A549 (cell line): ENCODE data around the gene ZDHHC18. TPM values are rescaled to one million over a fixed set of nuclear protein-coding genes. Genes with fewer than 3 reads are reported as not detected.

Source experiments
- ATAC-seq, 2 experiments: fragments of 200-7000 bp in 1 of 2; fragments of >200 bp in 1 of 2; cut with Nextera tagmentation in 1 of 2; cut with Tn5 transposase in 1 of 2; 3 replicates each; pipeline versions ENCODE4 v1.8.0 to v1.9.1; 2018 to 2020; ENCODE audit warnings: mild to moderate bottlenecking in 1 of 2, moderate library complexity in 1 of 2
- CTCF ChIA-PET: fragments of 300-600 bp; sonication (Branson Sonifier 250); formaldehyde crosslinking; extraction: SDS; loops from one replicate; lab custom pipeline; 2021; ENCODE audit warnings: antibody characterized with exemption, inconsistent platforms; lab: Yijun Ruan, JAX
- POLR2A ChIA-PET: fragments of 350-600 bp; formaldehyde crosslinking; extraction: SDS; loops from one replicate; lab custom pipeline; 2021; ENCODE audit warnings: antibody characterized with exemption, inconsistent platforms; lab: Yijun Ruan, JAX
- DNase-seq, 2 experiments: peaks; one replicate each; pipeline versions ENCODE4 v3.0.0 to v3.0.0-alpha.2; 2011 to 2016; ENCODE audit warnings: low read depth in 1 of 2, low spot score in 1 of 2
- FAIRE-seq: peaks from 2 replicates; lab custom pipeline; 2011; peaks lifted over from hg19 to GRCh38; lab: Jason Lieb, UNC
- H3K27ac ChIP-seq, 2 experiments: fragments of >200 bp; sonication (Bioruptor Twin); formaldehyde crosslinking; 3 replicates each; pipeline ENCODE4 v1.5.1; 2016 to 2017
- H3K4me1 ChIP-seq: fragments of >200 bp; sonication (Bioruptor Twin); formaldehyde crosslinking; 3 replicates; pipeline ENCODE4 v1.6.1; 2016
- H3K4me2 ChIP-seq: fragments of >200 bp; sonication (Bioruptor Twin); formaldehyde crosslinking; 3 replicates; pipeline ENCODE4 v1.6.1; 2016
- H3K4me3 ChIP-seq: fragments of >200 bp; sonication (Bioruptor Twin); formaldehyde crosslinking; 3 replicates; pipeline ENCODE4 v1.5.1; 2016
- H3K9me3 ChIP-seq: fragments of >200 bp; sonication (Bioruptor Twin); formaldehyde crosslinking; 3 replicates; pipeline ENCODE4 v1.6.1; 2016
- BCL3 ChIP-seq: fragments of >200 bp; sonication (Bioruptor Twin); formaldehyde crosslinking; IDR thresholded peaks from 3 replicates; pipeline ENCODE4 v1.6.1; 2016
- BHLHE40 ChIP-seq: IDR thresholded peaks from 2 replicates; pipeline ENCODE4 v1.6.1; 2012; ENCODE audit warnings: low read depth, low read length, inconsistent platforms
- CBX2 ChIP-seq: fragments of 200-600 bp; sonication (generic); IDR thresholded peaks from 2 replicates; pipeline ENCODE4 v1.6.1; 2016; ENCODE audit warnings: low read depth, mild to moderate bottlenecking, borderline replicate concordance
- CHD2 ChIP-seq: fragments of 150-350 bp; IDR thresholded peaks from 2 replicates; pipeline ENCODE4 v1.6.1; 2014; ENCODE audit warnings: low read length; ENCODE audit not compliant: partially characterized antibody
- CHD4 ChIP-seq: fragments of 200-600 bp; sonication (generic); IDR thresholded peaks from 2 replicates; pipeline ENCODE4 v1.6.1; 2016; ENCODE audit warnings: antibody characterized with exemption, mild to moderate bottlenecking, borderline replicate concordance
- E2F6 ChIP-seq: IDR thresholded peaks from 2 replicates; pipeline ENCODE4 v1.6.1; 2012; ENCODE audit warnings: low read depth, borderline replicate concordance
- EHMT2 ChIP-seq: fragments of 200-600 bp; sonication (generic); IDR thresholded peaks from 2 replicates; pipeline ENCODE4 v1.6.1; 2016; ENCODE audit warnings: antibody characterized with exemption, low read depth, mild to moderate bottlenecking, moderate library complexity
- EP300 ChIP-seq, 2 experiments: fragments of >200 bp; sonication (Bioruptor Twin); formaldehyde crosslinking; IDR thresholded peaks; 2 replicates in 1 of 2; 3 replicates in 1 of 2; pipeline ENCODE4 v1.6.1; 2016 to 2017
- ESRRA ChIP-seq: fragments of 150-350 bp; IDR thresholded peaks from 2 replicates; pipeline ENCODE4 v1.6.1; 2014; ENCODE audit warnings: mild to moderate bottlenecking, low read length, borderline replicate concordance
- FOSB ChIP-seq: fragments of 250-450 bp; sonication (Bioruptor Pico); IDR thresholded peaks from 2 replicates; pipeline ENCODE4 v1.5.0; 2020; ENCODE audit warnings: mild to moderate bottlenecking, moderate library complexity
- FOSL2 ChIP-seq, 2 experiments: fragments of 450-650 bp in 1 of 2; fragments of >200 bp in 1 of 2; sonication (Bioruptor Twin) in 1 of 2; formaldehyde crosslinking; IDR thresholded peaks; 2 replicates each; pipeline versions ENCODE4 v1.5.0 to v1.6.1; 2016 to 2020; ENCODE audit warnings: mild to moderate bottlenecking in 1 of 2, moderate library complexity in 1 of 2
- GATA3 ChIP-seq: IDR thresholded peaks from 2 replicates; pipeline ENCODE4 v1.6.1; 2012; ENCODE audit warnings: borderline replicate concordance
- HDAC2 ChIP-seq: fragments of 200-600 bp; sonication (generic); IDR thresholded peaks from 2 replicates; pipeline ENCODE4 v1.6.1; 2016
- HES2 ChIP-seq: fragments of >200 bp; sonication (Bioruptor Twin); formaldehyde crosslinking; IDR thresholded peaks from 2 replicates; pipeline ENCODE4 v1.6.1; 2016
- HEYL ChIP-seq: fragments of 250-450 bp; sonication (Bioruptor Pico); IDR thresholded peaks from 2 replicates; pipeline ENCODE4 v1.8.0; 2021; ENCODE audit warnings: mild to moderate bottlenecking, moderate library complexity
- JUNB ChIP-seq: fragments of >200 bp; sonication (Bioruptor Twin); formaldehyde crosslinking; IDR thresholded peaks from 2 replicates; pipeline ENCODE4 v1.6.1; 2016
- KDM1A ChIP-seq: fragments of 200-600 bp; sonication (generic); IDR thresholded peaks from 2 replicates; pipeline ENCODE4 v1.6.1; 2016; ENCODE audit warnings: low read depth, mild to moderate bottlenecking
- MAFK ChIP-seq: fragments of 450-650 bp; IDR thresholded peaks from 2 replicates; pipeline ENCODE4 v1.6.1; 2014; ENCODE audit not compliant: partially characterized antibody
- MYC ChIP-seq: IDR thresholded peaks from 2 replicates; pipeline ENCODE4 v1.6.1; 2012; ENCODE audit warnings: mild to moderate bottlenecking, inconsistent platforms, low read length, improper control_type of control experiment, borderline replicate concordance
- NFE2L2 ChIP-seq: fragments of 150-350 bp; conservative IDR thresholded peaks from 2 replicates; pipeline ENCODE4 v1.6.1; 2014; ENCODE audit warnings: low read length
- NPAS2 ChIP-seq: fragments of 250-450 bp; sonication (Bioruptor Pico); IDR thresholded peaks from 2 replicates; pipeline ENCODE4 v1.8.0; 2022; ENCODE audit warnings: mild to moderate bottlenecking, moderate library complexity, borderline replicate concordance
- PHF8 ChIP-seq: fragments of 200-600 bp; sonication (generic); IDR thresholded peaks from 2 replicates; pipeline ENCODE4 v1.6.1; 2016; ENCODE audit warnings: low read depth, mild to moderate bottlenecking, antibody characterized with exemption, moderate library complexity, borderline replicate concordance
- POLR2AphosphoS2 ChIP-seq: conservative IDR thresholded peaks from 2 replicates; pipeline ENCODE4 v1.6.1; 2012; ENCODE audit warnings: low read length, improper control_type of control experiment, inconsistent platforms
- RAD21 ChIP-seq, 2 experiments: fragments of >200 bp in 1 of 2; sonication (Bioruptor Twin) in 1 of 2; formaldehyde crosslinking in 1 of 2; IDR thresholded peaks in 1 of 2; conservative IDR thresholded peaks in 1 of 2; 2 replicates in 1 of 2; 3 replicates in 1 of 2; pipeline ENCODE4 v1.6.1; 2012 to 2018; ENCODE audit warnings: inconsistent platforms in 1 of 2
- RARB ChIP-seq: fragments of 250-450 bp; sonication (Bioruptor Pico); IDR thresholded peaks from 2 replicates; pipeline ENCODE4 v1.8.0; 2021; ENCODE audit warnings: mild to moderate bottlenecking, moderate library complexity
- RCOR1 ChIP-seq: fragments of 150-350 bp; IDR thresholded peaks from 2 replicates; pipeline ENCODE4 v1.6.1; 2014; ENCODE audit warnings: antibody characterized with exemption, low read length, low read depth
- RFX5 ChIP-seq: fragments of 450-650 bp; IDR thresholded peaks from 2 replicates; pipeline ENCODE4 v1.7.1; 2014; ENCODE audit warnings: antibody characterized with exemption, mild to moderate bottlenecking, moderate library complexity
- SMC3 ChIP-seq: fragments of >200 bp; sonication (Bioruptor Twin); formaldehyde crosslinking; IDR thresholded peaks from 3 replicates; pipeline ENCODE4 v1.6.1; 2018; ENCODE audit warnings: inconsistent platforms
- SREBF2 ChIP-seq: fragments of 450-650 bp; IDR thresholded peaks from 2 replicates; pipeline ENCODE4 v1.6.1; 2014; ENCODE audit warnings: mild to moderate bottlenecking, moderate library complexity
- TP53 ChIP-seq: fragments of 250-450 bp; sonication (Bioruptor Pico); IDR thresholded peaks from 2 replicates; pipeline ENCODE4 v1.5.0; 2021; ENCODE audit warnings: mild to moderate bottlenecking, moderate library complexity
- ZC3H11A ChIP-seq: fragments of 450-650 bp; IDR thresholded peaks from 2 replicates; pipeline ENCODE4 v1.6.1; 2014; ENCODE audit warnings: antibody characterized with exemption, mild to moderate bottlenecking
- WGBS: methylation state at CpG from one replicate; pipeline ENCODE4 v1.1.6; 2017; ENCODE audit errors: missing lambda C conversion rate; 5-methylcytosine and 5-hydroxymethylcytosine counted together
- polyA plus RNA-seq, 4 experiments: library from polyadenylated mRNA; depleted of rRNA in 3 of 4; stranded (reverse); fragments of >200 nt; fragmentation: RNase III in 1 of 4; extraction: RNeasy Plus Mini Kit Qiagen cat#74134 plus additional on column Dnase treatment in 1 of 4; gene quantifications; 2 replicates in 3 of 4; 3 replicates in 1 of 4; pipeline ENCODE4 v1.2.3, GENCODE V29; 2011 to 2017

The ZDHHC18 gene
- polyA plus RNA-seq, 2 of the 4 experiments (the other 2 are of a cell fraction) = 16.2 to 20.0 TPM

- H3K9me3 ChIP-seq = no peaks in the 10 kb centered on the region
- ATAC-seq = no peak
- H3K27ac ChIP-seq = 0 out of 6 replicates have a peak overlapping the region, but pooled peaks of 1 of the 2 experiments have one; percentile 23
- ChIA-PET CTCF (interaction anchor here (0.5 to 3.4 kb wide), 5 partner anchors 66 to 284 kb away, joined by 3 to 18 read pairs (median 3); no protein-coding TSS in a partner anchor), POLR2A (no interaction called here)
- DNase-seq = peak in 1 of 2 experiments; percentile 49
- H3K4me1 ChIP-seq = peaks cover 53% of the 10 kb centered on the region
- H3K4me3 ChIP-seq = no peak overlapping the region
- WGBS = 92% methylated on average over 2 of the region's 2 CpGs
- TF ChIP-seq FOSB (CRISPR knock-in tag) = no peak
- TF ChIP-seq SREBF2 = no peak
- no peak for TF ChIP-seq RCOR1
- no peak for TF ChIP-seq MYC
- no peak for TF ChIP-seq NFE2L2
- no peak for TF ChIP-seq RARB (CRISPR knock-in tag)
- TF ChIP-seq RFX5 = no peak
- TF ChIP-seq HDAC2 = no peak
- TF ChIP-seq RAD21 (conservative IDR thresholded peaks at IDR 0.05 in 1 of 2, IDR thresholded peaks at IDR 0.05 in 1 of 2) = no peak
- TF ChIP-seq CHD2 = no peak
- TF ChIP-seq ESRRA = no peak
- TF ChIP-seq E2F6 = no peak
- H3K4me2 ChIP-seq = peak overlapping the region; percentile 45
- no peak for FAIRE-seq
Observed at GRCh38 chr1:26784023-26784871, 42.2 kb upstream of the ZDHHC18 start.

GRCh38 chr1:26784886-26785285 lies 41.6 kb upstream of the ZDHHC18 start:
- TF ChIP-seq BCL3 (no peak), CHD2 (no peak), SMC3 (no peak), JUNB (no peak), ZC3H11A (no peak)
- H3K4me1 ChIP-seq = peaks cover 56% of the 10 kb centered on the region

DNA sequence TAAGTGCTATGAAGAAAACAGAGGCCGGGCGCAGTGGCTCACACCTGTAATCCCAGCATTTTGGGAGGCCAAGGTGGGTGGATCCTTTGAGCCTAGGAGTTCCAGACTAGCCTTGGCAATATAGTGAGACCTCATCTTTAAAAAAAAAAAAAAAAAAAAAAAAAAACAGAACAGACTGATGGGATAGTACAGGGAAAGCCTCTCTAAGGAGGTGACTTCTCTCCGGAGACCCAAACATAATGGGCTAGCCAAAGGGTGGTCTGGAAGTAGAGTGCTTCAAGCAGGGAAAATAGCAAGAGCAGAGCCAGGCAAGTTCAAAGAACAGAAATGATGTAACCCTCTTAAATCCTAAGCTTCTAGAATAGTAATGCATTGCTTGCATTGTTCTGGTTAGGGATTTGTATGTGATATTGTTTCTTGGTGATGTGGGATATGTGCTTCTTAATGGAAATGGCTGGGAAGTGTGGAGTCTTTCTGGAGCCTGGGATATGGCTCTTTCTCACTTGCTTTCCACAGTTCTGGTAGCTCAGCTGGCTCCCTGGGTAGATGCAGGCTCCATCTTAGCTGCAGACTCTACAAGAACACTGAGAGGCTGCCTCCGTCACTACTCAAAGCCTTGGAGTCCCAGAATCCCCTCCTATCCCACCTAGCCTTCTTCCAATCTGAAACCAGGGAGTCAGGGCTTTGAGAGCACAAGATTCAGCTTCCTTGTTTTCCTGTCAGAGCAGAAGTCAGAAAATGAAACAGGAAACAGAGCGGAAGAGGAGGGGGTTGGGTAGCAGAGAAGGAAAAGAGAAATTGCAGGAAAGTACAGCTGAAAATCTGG lies 40.7 kb upstream of the ZDHHC18 start:
- POLR2A ChIA-PET = interaction anchor here (1.1 to 3.8 kb wide), 3 partner anchors 88 to 149 kb away, joined by 3 to 15 read pairs (median 6); no protein-coding TSS in a partner anchor
- WGBS = 91% methylated on average over 5 of the region's 5 CpGs
- TF ChIP-seq TP53 (CRISPR knock-in tag) (no peak), GATA3 (no peak), EHMT2 (no peak), NFE2L2 (no peak), CBX2 (no peak), POLR2AphosphoS2 (no peak), NPAS2 (CRISPR knock-in tag) (no peak), MAFK (no peak), HES2 (no peak), CHD4 (no peak), ESRRA (no peak), FOSL2 (IDR thresholded peaks at IDR 0.05) (no peak), FOSL2 (CRISPR knock-in tag; IDR thresholded peaks at IDR 0.05) (no peak), PHF8 (no peak), EP300 (IDR thresholded peaks at IDR 0.05) (no peak), SMC3 (no peak), KDM1A (no peak), BHLHE40 (no peak), HEYL (CRISPR knock-in tag) (no peak)

More at GRCh38 chr1:26784886-26785285, 41.6 kb upstream of the ZDHHC18 start:
- no peak overlapping the region; the same call in 2 of the 3 replicates for H3K4me2 ChIP-seq
- ATAC-seq = no peak
- H3K4me3 ChIP-seq = no peak overlapping the region
- DNase-seq = no peak
- no peak for FAIRE-seq
- 0 out of 6 replicates have a peak overlapping the region, but pooled peaks of 1 of the 2 experiments have one; percentile 23 for H3K27ac ChIP-seq
- CTCF ChIA-PET = interaction anchor here (0.5 to 3.4 kb wide), 4 partner anchors 107 to 285 kb away, joined by 3 to 18 read pairs (median 4); no protein-coding TSS in a partner anchor
- WGBS = 91% methylated on average over 1 of the region's 1 CpG
- H3K9me3 ChIP-seq = no peaks in the 10 kb centered on the region
- POLR2A ChIA-PET = interaction anchor here (1.1 kb wide), 1 partner anchor 148 kb away, joined by 3 read pairs; no protein-coding TSS in a partner anchor

More for the DNA sequence above, 40.7 kb upstream of the ZDHHC18 start:
- no peak for DNase-seq
- Histone ChIP-seq H3K4me3 (no peak overlapping the region), H3K27ac (peak overlapping the region; percentile 84 to 100; a peak in 5 of 6 replicates), H3K4me2 (peak overlapping the region; percentile 94), H3K9me3 (no peaks in the 10 kb centered on the region), H3K4me1 (peaks cover 54% of the 10 kb centered on the region)
- no peak for ATAC-seq
- no peak for FAIRE-seq
- CTCF ChIA-PET = interaction anchor here (0.7 to 3.4 kb wide), 3 partner anchors 24 to 184 kb away, joined by 3 to 18 read pairs (median 6); no protein-coding TSS in a partner anchor
